Thoracic aorta (tissue), 2 donors: ENCODE measurements around the gene UAP1L1. TPM values are rescaled to one million over a fixed set of nuclear protein-coding genes. Genes with fewer than 3 reads are reported as not detected.

Source experiments
- ATAC-seq: fragments of 150-250 bp; one replicate; pipeline ENCODE4 v1.8.0; 2017; ENCODE audit warnings: low read depth; ENCODE audit not compliant: insufficient number of reproducible peaks, low FRiP score
- DNase-seq: peaks from one replicate; pipeline ENCODE4 v3.0.0-alpha.2; 2020; ENCODE audit warnings: low spot score
- H3K27ac ChIP-seq, 2 donors: fragments of 200-600 bp; sonication (generic); 1 replicate in 1 of 2; 2 replicates in 1 of 2; pipeline ENCODE4 v1.5.1; 2016; ENCODE audit warnings: mild to moderate bottlenecking in 2 of 2, moderate library complexity in 2 of 2
- H3K27me3 ChIP-seq: fragments of 200-600 bp; sonication (generic); replicated peaks from 2 replicates; pipeline ENCODE4 v1.6.0; 2016; ENCODE audit warnings: mild to moderate bottlenecking; ENCODE audit not compliant: insufficient read depth
- H3K36me3 ChIP-seq: fragments of 200-600 bp; sonication (generic); one replicate; pipeline ENCODE4 v1.5.1; 2016
- H3K4me1 ChIP-seq, 2 donors: fragments of 200-600 bp; sonication (generic); 1 replicate in 1 of 2; 2 replicates in 1 of 2; pipeline versions ENCODE4 v1.5.1 to v1.6.0; 2016; ENCODE audit warnings: low read depth in 2 of 2, mild to moderate bottlenecking in 1 of 2; ENCODE audit not compliant: control insufficient read depth in 1 of 2
- H3K4me3 ChIP-seq: fragments of 200-600 bp; sonication (generic); 2 replicates; pipeline ENCODE4 v1.5.1; 2016; ENCODE audit warnings: mild to moderate bottlenecking
- H3K9me3 ChIP-seq: fragments of 200-600 bp; sonication (generic); 2 replicates; pipeline ENCODE4 v1.5.1; 2016
- total RNA-seq, 2 donors: library from RNA; depleted of rRNA; stranded (reverse); fragments of >200 nt; gene quantifications; one replicate each; pipeline versions ENCODE4 v1.1.0 to v1.2.3, GENCODE V29; 2016
- TF ChIP-seq, protein P1 (sequence below): fragments of 200-600 bp; sonication (generic); IDR thresholded peaks from one replicate; pipeline ENCODE4 v1.5.1; 2019; ENCODE audit warnings: antibody characterized with exemption

Gene UAP1L1
- total RNA-seq, 2 donors from 2014 or later, result 9.6 to 11.4 TPM

DNA sequence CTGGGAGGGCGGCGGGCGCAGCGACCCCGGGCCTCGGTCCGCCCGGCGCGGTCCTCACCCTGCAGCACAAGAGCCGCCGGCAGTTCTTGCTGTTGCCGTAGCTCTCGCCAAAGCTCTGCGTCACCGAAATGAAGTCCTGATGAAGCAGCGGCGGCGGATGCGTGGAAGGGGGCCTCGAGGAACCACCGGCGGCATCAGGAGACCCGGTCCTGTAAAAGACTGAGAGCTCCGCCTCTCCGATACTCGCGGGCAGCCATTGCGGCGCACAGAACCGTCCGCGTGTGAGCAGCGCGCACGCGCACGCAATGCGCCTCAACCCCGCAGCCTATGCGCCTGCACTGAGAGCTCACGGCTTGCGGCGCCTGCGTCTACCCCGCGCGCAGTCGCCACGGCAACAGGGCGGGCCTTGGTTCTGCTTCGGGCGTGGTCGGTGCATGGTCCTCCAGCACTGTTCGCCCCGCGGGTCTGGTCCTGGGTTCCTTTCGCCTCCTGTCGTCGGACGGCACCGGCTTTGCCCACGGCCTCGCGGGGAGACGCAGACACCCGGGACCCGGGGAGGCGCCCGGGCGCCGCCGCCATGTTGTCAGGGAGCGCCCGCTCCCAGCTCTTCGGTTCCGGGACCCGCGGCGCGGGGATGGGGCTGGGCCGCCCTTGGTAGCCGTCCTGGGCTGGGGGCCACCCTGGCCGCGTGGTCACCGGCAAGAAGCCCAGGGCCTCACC, 52.3 kb downstream of the UAP1L1 start:
- H3K9me3 ChIP-seq, result peaks cover 6% of the 10 kb centered on the region
- peak overlapping the region in 1 of 2 donors; percentile 25 for H3K27ac ChIP-seq
- TF ChIP-seq, protein P1, sequence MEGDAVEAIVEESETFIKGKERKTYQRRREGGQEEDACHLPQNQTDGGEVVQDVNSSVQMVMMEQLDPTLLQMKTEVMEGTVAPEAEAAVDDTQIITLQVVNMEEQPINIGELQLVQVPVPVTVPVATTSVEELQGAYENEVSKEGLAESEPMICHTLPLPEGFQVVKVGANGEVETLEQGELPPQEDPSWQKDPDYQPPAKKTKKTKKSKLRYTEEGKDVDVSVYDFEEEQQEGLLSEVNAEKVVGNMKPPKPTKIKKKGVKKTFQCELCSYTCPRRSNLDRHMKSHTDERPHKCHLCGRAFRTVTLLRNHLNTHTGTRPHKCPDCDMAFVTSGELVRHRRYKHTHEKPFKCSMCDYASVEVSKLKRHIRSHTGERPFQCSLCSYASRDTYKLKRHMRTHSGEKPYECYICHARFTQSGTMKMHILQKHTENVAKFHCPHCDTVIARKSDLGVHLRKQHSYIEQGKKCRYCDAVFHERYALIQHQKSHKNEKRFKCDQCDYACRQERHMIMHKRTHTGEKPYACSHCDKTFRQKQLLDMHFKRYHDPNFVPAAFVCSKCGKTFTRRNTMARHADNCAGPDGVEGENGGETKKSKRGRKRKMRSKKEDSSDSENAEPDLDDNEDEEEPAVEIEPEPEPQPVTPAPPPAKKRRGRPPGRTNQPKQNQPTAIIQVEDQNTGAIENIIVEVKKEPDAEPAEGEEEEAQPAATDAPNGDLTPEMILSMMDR, result no peak
- peak overlapping the region; percentile 89 for H3K4me3 ChIP-seq
- DNase-seq (peak; percentile 35), ATAC-seq (peak; percentile 56)
- H3K27me3 ChIP-seq, result no peaks in the 10 kb centered on the region
- peaks cover 18 to 33% of the 10 kb centered on the region in 2 donors for H3K4me1 ChIP-seq
- H3K36me3 ChIP-seq, result no peaks in the 10 kb centered on the region

DNA sequence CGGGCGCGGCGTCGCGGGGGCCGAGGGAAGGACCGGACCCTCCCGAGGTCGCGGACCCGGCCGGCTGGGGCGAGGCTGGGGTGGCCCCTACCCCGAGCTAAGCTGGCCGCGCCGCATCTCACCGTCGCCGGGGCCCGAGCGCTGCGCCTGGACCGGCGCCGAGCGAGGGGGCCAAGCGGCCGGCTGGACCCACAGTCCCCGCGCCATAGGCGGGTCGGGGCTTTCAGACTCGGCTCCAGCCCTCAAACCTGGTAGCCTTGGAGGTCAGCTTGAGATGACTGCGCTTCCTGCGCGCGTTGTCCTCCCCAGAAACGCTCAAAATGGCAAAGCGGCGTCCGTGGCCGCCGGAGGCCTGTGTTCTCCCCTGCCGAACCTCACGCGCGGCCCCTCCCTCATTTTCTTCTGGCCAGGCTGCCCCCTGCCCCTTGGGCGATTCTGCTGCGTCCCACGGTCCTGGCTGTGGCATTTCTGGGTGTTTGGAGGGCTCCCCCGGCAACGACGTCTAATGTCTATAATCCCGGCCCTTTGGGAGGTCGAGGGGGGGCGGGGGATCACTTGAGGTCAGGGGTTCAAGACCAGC, 52.9 kb downstream of the UAP1L1 start:
- Histone ChIP-seq H3K4me3 (peak overlapping the region; percentile 89), H3K4me1 (peaks cover 18 to 33% of the 10 kb centered on the region in 2 donors), H3K27me3 (no peaks in the 10 kb centered on the region), H3K27ac (no peak overlapping the region), H3K9me3 (peaks cover 6% of the 10 kb centered on the region), H3K36me3 (no peaks in the 10 kb centered on the region)
- DNase-seq (no peak), ATAC-seq (no peak)
- TF ChIP-seq, protein P1, result no peak

Other genes starting within 250 kb of the UAP1L1 start
- 1 to 10 TPM; 7.3 to 9.2 TPM for gene AJM1, start 235.0 kb upstream of the UAP1L1 start, total RNA-seq
- 10 to 100 TPM; 37.5 to 92.1 TPM for gene PHPT1, start 228.1 kb upstream of the UAP1L1 start, total RNA-seq
- 1 to 10 TPM; 1.8 to 2.8 TPM for gene MAMDC4, start 225.2 kb upstream of the UAP1L1 start, total RNA-seq
- gene EDF1, start 211.2 kb upstream of the UAP1L1 start, total RNA-seq, result 100 to 1,000 TPM; 200 to 240 TPM
- gene TRAF2, start 191.0 kb upstream of the UAP1L1 start, total RNA-seq, result 10 to 100 TPM; 11.6 to 12.9 TPM
- gene FBXW5, start 132.8 kb upstream of the UAP1L1 start, total RNA-seq, result 100 to 1,000 TPM; 176 to 383 TPM
- not detected for gene C8G, start 132.3 kb upstream of the UAP1L1 start, total RNA-seq
- gene LCN12, start 125.2 kb upstream of the UAP1L1 start, total RNA-seq, result under 1 TPM in 1 of 2 donors, not detected in 1; 0.27 TPM
- 10 to 100 TPM; 66.1 to 89.5 TPM for gene PTGDS, start 100.0 kb upstream of the UAP1L1 start, total RNA-seq
- gene LCNL1, start 94.5 kb upstream of the UAP1L1 start, total RNA-seq, result not detected
- 10 to 100 TPM; 49.9 to 57.3 TPM for gene PAXX, start 85.1 kb upstream of the UAP1L1 start, total RNA-seq
- 1 to 10 TPM; 1.4 to 8.7 TPM for gene CLIC3, start 80.9 kb upstream of the UAP1L1 start, total RNA-seq
- gene ABCA2, start 49.3 kb upstream of the UAP1L1 start, total RNA-seq, result 10 to 100 TPM; 37.2 to 60.5 TPM
- not detected for gene FUT7, start 45.4 kb upstream of the UAP1L1 start, total RNA-seq
- gene NPDC1, start 31.3 kb upstream of the UAP1L1 start, total RNA-seq, result 10 to 100 TPM; 71.5 to 95.8 TPM
- under 1 TPM; 0.92 to 0.95 TPM for gene ENTPD2, start 23.5 kb upstream of the UAP1L1 start, total RNA-seq
- under 1 TPM; 0.41 to 0.92 TPM for gene SAPCD2, start 7.0 kb upstream of the UAP1L1 start, total RNA-seq
- gene MAN1B1, start 9.5 kb downstream of the UAP1L1 start, total RNA-seq, result 10 to 100 TPM; 32.9 to 52.9 TPM
- 100 to 1,000 TPM; 100 to 148 TPM for gene DPP7, start 37.2 kb downstream of the UAP1L1 start, total RNA-seq
- gene GRIN1, start 61.6 kb downstream of the UAP1L1 start, total RNA-seq, result not detected
- gene LRRC26, start 92.5 kb downstream of the UAP1L1 start, total RNA-seq, result not detected
- not detected for gene TMEM210, start 94.5 kb downstream of the UAP1L1 start, total RNA-seq
- gene ANAPC2, start 111.0 kb downstream of the UAP1L1 start, total RNA-seq, result 10 to 100 TPM; 25.2 to 43.0 TPM
- 10 to 100 TPM; 40.6 to 67.1 TPM for gene SSNA1, start 111.2 kb downstream of the UAP1L1 start, total RNA-seq
- 1 to 10 TPM; 4.7 to 5.6 TPM for gene TPRN, start 123.2 kb downstream of the UAP1L1 start, total RNA-seq
- 10 to 100 TPM; 12.0 to 35.2 TPM for gene TMEM203, start 128.1 kb downstream of the UAP1L1 start, total RNA-seq
- 10 to 100 TPM; 13.3 to 17.7 TPM for gene NDOR1, start 128.2 kb downstream of the UAP1L1 start, total RNA-seq
- 1 to 10 TPM in 1 of 2 donors, not detected in 1; 3.7 TPM for gene RNF208, start 144.7 kb downstream of the UAP1L1 start, total RNA-seq
- not detected for gene CYSRT1, start 147.7 kb downstream of the UAP1L1 start, total RNA-seq
- not detected for gene RNF224, start 150.0 kb downstream of the UAP1L1 start, total RNA-seq
- gene SLC34A3, start 153.4 kb downstream of the UAP1L1 start, total RNA-seq, result under 1 TPM in 1 of 2 donors, not detected in 1; 0.54 TPM
- 100 to 1,000 TPM; 172 to 193 TPM for gene TUBB4B, start 163.8 kb downstream of the UAP1L1 start, total RNA-seq
- not detected for gene STPG3, start 173.8 kb downstream of the UAP1L1 start, total RNA-seq
- gene NELFB, start 177.8 kb downstream of the UAP1L1 start, total RNA-seq, result 10 to 100 TPM; 37.2 to 40.6 TPM
- gene TOR4A, start 200.2 kb downstream of the UAP1L1 start, total RNA-seq, result 10 to 100 TPM; 26.4 to 43.5 TPM
- 10 to 100 TPM in 1 of 2 donors, 1 to 10 TPM in 1; 8.5 to 16.9 TPM for gene NRARP, start 224.8 kb downstream of the UAP1L1 start, total RNA-seq